Erythroblast (primary cell): Measurements from ENCODE around the gene ECT2L.

Experiments
- GATA1 ChIP-seq: IDR thresholded peaks from 2 replicates; pipeline ENCODE4 v1.6.1; 2011; ENCODE audit warnings: low read depth, mild to moderate bottlenecking, control low read depth, low read length, moderate library complexity
- POLR2A ChIP-seq: IDR thresholded peaks from 2 replicates; pipeline ENCODE4 v1.6.1; 2011; ENCODE audit warnings: mild to moderate bottlenecking, low read length

GRCh38 chr6:138773177-138774091 lies 22.5 kb upstream of the ECT2L start, which contains the start of gene CCDC28A:
- TF ChIP-seq POLR2A (peak; percentile 69), GATA1 (no peak)
